Neural cell (in vitro differentiated cells): ENCODE measurements around the gene CRX.

Source experiments
- EZH2 ChIP-seq: fragments of 200-600, 300-800 bp; shearing (Covaris generic), sonication (generic); IDR thresholded peaks from 2 replicates; pipeline ENCODE4 v1.6.1; 2014; ENCODE audit warnings: antibody characterized with exemption, low read length, borderline replicate concordance, mild to moderate bottlenecking; ENCODE audit not compliant: insufficient read depth, poor library complexity, severe bottlenecking
- TF ChIP-seq, protein P1 (sequence below): fragments of 450-650 bp; IDR thresholded peaks from 2 replicates; pipeline ENCODE4 v1.5.1; 2014; ENCODE audit warnings: antibody characterized with exemption, mild to moderate bottlenecking, moderate library complexity; ENCODE audit not compliant: poor library complexity, severe bottlenecking

DNA sequence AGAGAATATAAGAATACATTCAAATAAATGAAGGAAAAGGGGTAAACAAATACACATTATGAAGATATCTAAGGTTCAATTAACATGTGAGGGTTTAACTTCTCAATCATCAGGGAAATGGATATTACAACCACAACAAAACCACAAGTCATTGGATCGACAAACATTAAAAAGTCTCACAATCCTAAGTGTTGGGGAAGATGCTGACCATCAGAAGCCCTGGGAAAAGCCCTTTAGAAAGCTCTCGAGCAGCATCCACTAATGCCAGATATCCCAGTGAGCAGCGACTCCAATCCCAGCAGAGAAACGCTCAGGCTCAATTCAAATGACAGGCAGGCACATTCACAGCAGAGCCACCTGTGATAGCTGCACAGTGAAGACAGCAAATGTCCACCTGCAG is 20.5 kb upstream of the CRX start:
- TF ChIP-seq, protein P1, sequence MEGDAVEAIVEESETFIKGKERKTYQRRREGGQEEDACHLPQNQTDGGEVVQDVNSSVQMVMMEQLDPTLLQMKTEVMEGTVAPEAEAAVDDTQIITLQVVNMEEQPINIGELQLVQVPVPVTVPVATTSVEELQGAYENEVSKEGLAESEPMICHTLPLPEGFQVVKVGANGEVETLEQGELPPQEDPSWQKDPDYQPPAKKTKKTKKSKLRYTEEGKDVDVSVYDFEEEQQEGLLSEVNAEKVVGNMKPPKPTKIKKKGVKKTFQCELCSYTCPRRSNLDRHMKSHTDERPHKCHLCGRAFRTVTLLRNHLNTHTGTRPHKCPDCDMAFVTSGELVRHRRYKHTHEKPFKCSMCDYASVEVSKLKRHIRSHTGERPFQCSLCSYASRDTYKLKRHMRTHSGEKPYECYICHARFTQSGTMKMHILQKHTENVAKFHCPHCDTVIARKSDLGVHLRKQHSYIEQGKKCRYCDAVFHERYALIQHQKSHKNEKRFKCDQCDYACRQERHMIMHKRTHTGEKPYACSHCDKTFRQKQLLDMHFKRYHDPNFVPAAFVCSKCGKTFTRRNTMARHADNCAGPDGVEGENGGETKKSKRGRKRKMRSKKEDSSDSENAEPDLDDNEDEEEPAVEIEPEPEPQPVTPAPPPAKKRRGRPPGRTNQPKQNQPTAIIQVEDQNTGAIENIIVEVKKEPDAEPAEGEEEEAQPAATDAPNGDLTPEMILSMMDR, result no peak
- TF ChIP-seq EZH2, result no peak
